HG03045 (cell line): ENCODE results near the gene SOX13.

Source experiments
- ATAC-seq: cut with Tn5 transposase; IDR thresholded peaks from one replicate; pipeline ENCODE4 v1.9.1; 2021; ENCODE audit warnings: mild to moderate bottlenecking, moderate library complexity; ENCODE audit not compliant: unreplicated experiment

Gene SOX13

GRCh38 chr1:204059970-204060369 is 12.9 kb upstream of the SOX13 start:
- no peak for ATAC-seq

- ATAC-seq = no peak
Observed at GRCh38 chr1:204062106-204062505, 10.8 kb upstream of the SOX13 start.

- ATAC-seq = no peak
Observed at GRCh38 chr1:204065174-204065985, 7.5 kb upstream of the SOX13 start.

GRCh38 chr1:204065986-204066300 is 7.0 kb upstream of the SOX13 start:
- no peak for ATAC-seq

- no peak for ATAC-seq
Observed at GRCh38 chr1:204067935-204068334, 5.0 kb upstream of the SOX13 start.

GRCh38 chr1:204069887-204070286 is 3.0 kb upstream of the SOX13 start:
- ATAC-seq = no peak

- no peak for ATAC-seq
Observed at GRCh38 chr1:204070895-204071294, 2.0 kb upstream of the SOX13 start.

GRCh38 chr1:204073837-204074273 is 940 bp downstream of the SOX13 start:
- no peak for ATAC-seq

- no peak for ATAC-seq
Observed at GRCh38 chr1:204074274-204075138, 1.6 kb downstream of the SOX13 start.

GRCh38 chr1:204075139-204075521 is 2.2 kb downstream of the SOX13 start:
- ATAC-seq = no peak

GRCh38 chr1:204075890-204076846 is 3.3 kb downstream of the SOX13 start:
- ATAC-seq = no peak

GRCh38 chr1:204076891-204077290 is 4.0 kb downstream of the SOX13 start:
- ATAC-seq = no peak

- ATAC-seq = no peak
Observed at GRCh38 chr1:204077979-204078696, 5.2 kb downstream of the SOX13 start.

GRCh38 chr1:204079608-204079999 is 6.7 kb downstream of the SOX13 start:
- no peak for ATAC-seq

- no peak for ATAC-seq
Observed at GRCh38 chr1:204080163-204080903, 7.4 kb downstream of the SOX13 start.

- ATAC-seq = no peak
Observed at GRCh38 chr1:204081164-204081790, 8.4 kb downstream of the SOX13 start.

- ATAC-seq = no peak
Observed at GRCh38 chr1:204081791-204082513, 9.0 kb downstream of the SOX13 start.

GRCh38 chr1:204083491-204083890 is 10.6 kb downstream of the SOX13 start:
- ATAC-seq = no peak
